Breast epithelium (tissue), 4 donors: ENCODE measurements around the gene TCF21. TPM values are rescaled to one million over a fixed set of nuclear protein-coding genes. Genes with fewer than 3 reads are reported as not detected.

Source experiments
- DNase-seq, 2 donors: peaks; one replicate each; pipeline ENCODE4 v3.0.0-alpha.2; 2019; ENCODE audit warnings: low spot score in 2 of 2
- H3K27ac ChIP-seq, 2 donors: fragments of 200-600 bp; sonication (generic) in 1 of 2; one replicate each; pipeline ENCODE4 v1.5.1; 2016 to 2019; ENCODE audit warnings: mild to moderate bottlenecking in 1 of 2
- H3K27me3 ChIP-seq, 2 donors: fragments of 200-600 bp; sonication (generic) in 1 of 2; one replicate each; pipeline versions ENCODE4 v1.5.1 to v1.6.0; 2017 to 2019; ENCODE audit warnings: control low read depth in 1 of 2, mild to moderate bottlenecking in 1 of 2
- H3K36me3 ChIP-seq: fragments of 200-600 bp; one replicate; pipeline ENCODE4 v1.5.1; 2019
- H3K4me1 ChIP-seq, 2 donors: fragments of 200-600 bp; sonication (generic); one replicate each; pipeline ENCODE4 v1.5.1; 2016 to 2019; ENCODE audit warnings: control low read depth in 1 of 2
- H3K4me3 ChIP-seq, 3 donors: fragments of 200-600 bp; sonication (generic); 1 replicate in 2 of 3; 2 replicates in 1 of 3; pipeline ENCODE4 v1.5.1; 2016 to 2019; ENCODE audit warnings: mild to moderate bottlenecking in 3 of 3, moderate library complexity in 2 of 3
- H3K9me3 ChIP-seq, 2 donors: fragments of 200-600 bp; sonication (generic) in 1 of 2; one replicate each; pipeline ENCODE4 v1.5.1; 2016 to 2019; ENCODE audit warnings: control low read depth in 1 of 2
- CTCF ChIP-seq, 3 donors: fragments of 450-650 bp; IDR thresholded peaks; one replicate each; pipeline ENCODE4 v1.5.1; 2016 to 2017; ENCODE audit warnings: antibody characterized with exemption in 3 of 3, mild to moderate bottlenecking in 3 of 3, moderate library complexity in 3 of 3
- POLR2A ChIP-seq: fragments of 450-650 bp; IDR thresholded peaks from one replicate; pipeline ENCODE4 v1.6.1; 2016; ENCODE audit warnings: antibody characterized with exemption, mild to moderate bottlenecking, moderate library complexity
- POLR2AphosphoS5 ChIP-seq, 3 donors: sonication (generic); formaldehyde crosslinking; IDR thresholded peaks; one replicate each; pipeline ENCODE4 v1.6.1; 2017; ENCODE audit warnings: antibody characterized with exemption in 3 of 3
- intact Hi-C: fragments of 100-400 bp; cut with DNase I; formaldehyde crosslinking; loops from one replicate; pipeline ENCODE4 v1.15.1; 2023; ENCODE audit warnings: low total_unique reads
- total RNA-seq, 3 donors: library from RNA; depleted of rRNA; stranded (reverse); fragments of >200 nt; gene quantifications; one replicate each; pipeline ENCODE4 v1.1.0, GENCODE V29; 2016

The TCF21 gene
- total RNA-seq, 3 donors from 2014 or later = 1.0 TPM; not detected in 2

- Histone ChIP-seq H3K9me3 (no peaks in the 10 kb centered on the region), H3K4me1 (no peaks in the 10 kb centered on the region), H3K4me3 (no peak overlapping the region), H3K27me3 (peaks cover 11 to 96% of the 10 kb centered on the region in 2 donors), H3K36me3 (no peaks in the 10 kb centered on the region), H3K27ac (no peak overlapping the region)
- no peak for DNase-seq
- TF ChIP-seq POLR2A = no peak
- TF ChIP-seq CTCF (IDR thresholded peaks at IDR 0.05) = no peak
- no peak for TF ChIP-seq POLR2AphosphoS5 (IDR thresholded peaks at IDR 0.05)
- intact Hi-C loops = no loop called here
Measured at GRCh38 chr6:133892813-133893691, 4.1 kb downstream of the TCF21 start.

GRCh38 chr6:133893946-133894345 is 5.0 kb downstream of the TCF21 start:
- Histone ChIP-seq H3K4me3 (no peak overlapping the region), H3K27ac (no peak overlapping the region), H3K4me1 (no peaks in the 10 kb centered on the region), H3K9me3 (no peaks in the 10 kb centered on the region), H3K27me3 (peaks cover 11 to 87% of the 10 kb centered on the region in 2 donors), H3K36me3 (no peaks in the 10 kb centered on the region)
- TF ChIP-seq POLR2A (no peak), POLR2AphosphoS5 (IDR thresholded peaks at IDR 0.05) (no peak), CTCF (IDR thresholded peaks at IDR 0.05) (no peak)
- intact Hi-C loops = no loop called here
- DNase-seq = no peak

- H3K27ac ChIP-seq = no peak overlapping the region
- H3K36me3 ChIP-seq = no peaks in the 10 kb centered on the region
- peaks cover 9 to 82% of the 10 kb centered on the region in 2 donors for H3K27me3 ChIP-seq
- TF ChIP-seq POLR2AphosphoS5 (IDR thresholded peaks at IDR 0.05) (no peak), POLR2A (no peak), CTCF (IDR thresholded peaks at IDR 0.05) (no peak)
- intact Hi-C loops = no loop called here
- H3K9me3 ChIP-seq = no peaks in the 10 kb centered on the region
- DNase-seq = no peak
- H3K4me3 ChIP-seq = no peak overlapping the region
- no peaks in the 10 kb centered on the region for H3K4me1 ChIP-seq
Measured at GRCh38 chr6:133894369-133894768, 5.5 kb downstream of the TCF21 start.

- Histone ChIP-seq H3K4me3 (no peak overlapping the region), H3K27me3 (peaks cover 5 to 77% of the 10 kb centered on the region in 2 donors), H3K27ac (no peak overlapping the region), H3K36me3 (no peaks in the 10 kb centered on the region), H3K4me1 (no peaks in the 10 kb centered on the region), H3K9me3 (no peaks in the 10 kb centered on the region)
- TF ChIP-seq CTCF (IDR thresholded peaks at IDR 0.05) (no peak), POLR2A (no peak), POLR2AphosphoS5 (IDR thresholded peaks at IDR 0.05) (no peak)
- no peak for DNase-seq
- intact Hi-C loops = no loop called here
Measured at GRCh38 chr6:133894795-133895358, 6.0 kb downstream of the TCF21 start.
